ENCODE measurements around the gene MTG2.

MTG2 gene

GRCh38 chr20:62186887-62187866, 4.3 kb downstream of the MTG2 start:
- no peak for DNase-seq

- DNase-seq, result no peak
Observed at GRCh38 chr20:62190639-62191411, 8.0 kb downstream of the MTG2 start.

- no peak for DNase-seq
Observed at GRCh38 chr20:62191781-62192559, 9.1 kb downstream of the MTG2 start.

GRCh38 chr20:62192635-62193034, 9.8 kb downstream of the MTG2 start:
- DNase-seq, result no peak

- DNase-seq, result no peak
Observed at GRCh38 chr20:62193079-62194025, 10.5 kb downstream of the MTG2 start.

GRCh38 chr20:62195075-62195405, 12.2 kb downstream of the MTG2 start:
- DNase-seq, result no peak

- DNase-seq, result no peak
Observed at GRCh38 chr20:62195736-62196135, 12.9 kb downstream of the MTG2 start.

GRCh38 chr20:62196286-62196685, 13.5 kb downstream of the MTG2 start:
- no peak for DNase-seq

- no peak for DNase-seq
Observed at GRCh38 chr20:62197311-62197710, 14.5 kb downstream of the MTG2 start.

- DNase-seq, result no peak
Observed at GRCh38 chr20:62197801-62198200, 15.0 kb downstream of the MTG2 start.

GRCh38 chr20:62198496-62198895, 15.7 kb downstream of the MTG2 start:
- DNase-seq, result no peak

GRCh38 chr20:62198931-62199330, 16.1 kb downstream of the MTG2 start:
- no peak for DNase-seq

- no peak for DNase-seq
Observed at GRCh38 chr20:62200491-62201172, 17.8 kb downstream of the MTG2 start.

GRCh38 chr20:62201173-62202082, 18.6 kb downstream of the MTG2 start:
- peak; percentile 12 for DNase-seq

- DNase-seq, result no peak
Observed at GRCh38 chr20:62202083-62202395, 19.2 kb downstream of the MTG2 start.

- DNase-seq, result no peak
Observed at GRCh38 chr20:62202676-62203377, 20.0 kb downstream of the MTG2 start.

GRCh38 chr20:62203378-62204030, 20.7 kb downstream of the MTG2 start:
- no peak for DNase-seq

- DNase-seq, result no peak
Observed at GRCh38 chr20:62205618-62206387, 23.0 kb downstream of the MTG2 start.

- no peak for DNase-seq
Observed at GRCh38 chr20:62206388-62206775, 23.6 kb downstream of the MTG2 start.

Measured in CD4-positive, alpha-beta T cell treated with Interferon gamma for 1 hour (primary cell).